Transverse colon (tissue), 4 donors: ENCODE results near the gene ILDR1. TPM values are rescaled to one million over a fixed set of nuclear protein-coding genes. Genes with fewer than 3 reads are reported as not detected.

Source experiments
- DNase-seq: peaks from one replicate; pipeline ENCODE4 v3.0.0-alpha.2; 2019
- H3K27ac ChIP-seq, 4 donors: fragments of 200-600 bp; sonication (generic); 2 replicates each; pipeline ENCODE4 v1.5.1; 2016 to 2018; ENCODE audit warnings: inconsistent platforms in 4 of 4
- H3K27me3 ChIP-seq: fragments of 200-600 bp; sonication (generic); 2 replicates; pipeline ENCODE4 v1.5.1; 2017; ENCODE audit warnings: inconsistent platforms
- H3K36me3 ChIP-seq, 4 donors: fragments of 200-600 bp; sonication (generic); 2 replicates each; pipeline ENCODE4 v1.5.1; 2017 to 2019; ENCODE audit warnings: inconsistent platforms in 4 of 4
- H3K4me1 ChIP-seq, 4 donors: fragments of 200-600 bp; sonication (generic); 2 replicates each; pipeline ENCODE4 v1.5.1; 2017 to 2020; ENCODE audit warnings: inconsistent platforms in 4 of 4
- H3K4me3 ChIP-seq, 4 donors: fragments of 200-600 bp; sonication (generic); 1 replicate in 1 of 4; 2 replicates in 3 of 4; pipeline versions ENCODE4 v1.5.1 to v1.6.1; 2017 to 2019; ENCODE audit warnings: inconsistent platforms in 4 of 4
- H3K9me3 ChIP-seq, 2 donors: fragments of 200-600 bp; sonication (generic); 2 replicates each; pipeline ENCODE4 v1.5.1; 2017 to 2019; ENCODE audit warnings: inconsistent platforms in 2 of 2
- CTCF ChIP-seq, 5 experiments: fragments of 200-600 bp in 3 of 5; fragments of 450-650 bp in 2 of 5; sonication (generic) in 3 of 5; IDR thresholded peaks; 1 replicate in 2 of 5; 2 replicates in 3 of 5; pipeline ENCODE4 v1.5.1; 2016 to 2017; ENCODE audit warnings: antibody characterized with exemption in 5 of 5, inconsistent platforms in 3 of 5, mild to moderate bottlenecking in 2 of 5, moderate library complexity in 1 of 5
- EP300 ChIP-seq: sonication (generic); formaldehyde crosslinking; IDR thresholded peaks from one replicate; pipeline ENCODE4 v1.6.1; 2017; ENCODE audit warnings: antibody characterized with exemption, low read depth
- POLR2A ChIP-seq: fragments of 450-650 bp; IDR thresholded peaks from one replicate; pipeline ENCODE4 v1.6.1; 2016; ENCODE audit warnings: antibody characterized with exemption, mild to moderate bottlenecking, moderate library complexity
- POLR2AphosphoS5 ChIP-seq, 3 donors: sonication (generic); formaldehyde crosslinking; IDR thresholded peaks; one replicate each; pipeline ENCODE4 v1.6.1; 2016; ENCODE audit warnings: antibody characterized with exemption in 3 of 3
- WGBS, 2 donors: methylation state at CpG; one replicate each; pipeline ENCODE4 v1.1.5; 2018; ENCODE audit warnings: low coverage in 1 of 2; 5-methylcytosine and 5-hydroxymethylcytosine counted together
- in situ Hi-C, 4 donors: fragments of 200-750 bp; cut with MboI; loops; one replicate each; pipeline versions ENCODE4 v1.15.0 to v1.15.1; 2017; ENCODE audit warnings: low sequenced_read_pairs in 3 of 4, low pct_ligation_motif_present in 1 of 4, low pct_unique_long_range_greater_than_20kb in 1 of 4
- intact Hi-C: fragments of 100-400 bp; cut with DNase I; formaldehyde crosslinking; loops from one replicate; pipeline ENCODE4 v1.15.1; 2023; ENCODE audit warnings: low total_unique reads
- total RNA-seq, 4 donors: library from RNA; depleted of rRNA; stranded (reverse); fragments of >200 nt; gene quantifications; one replicate each; pipeline ENCODE4 v1.1.0, GENCODE V29; 2016

The ILDR1 gene
- total RNA-seq, 4 donors from 2014 or later: 13.8 to 27.7 (median 21.5) TPM

GRCh38 chr3:121963608-121964007, 58.4 kb downstream of the ILDR1 start:
- in situ Hi-C loops: no loop called here
- Histone ChIP-seq H3K36me3 (no peaks in the 10 kb centered on the region), H3K9me3 (no peaks in the 10 kb centered on the region), H3K27me3 (no peaks in the 10 kb centered on the region), H3K4me3 (no peak overlapping the region), H3K27ac (no peak overlapping the region), H3K4me1 (no peaks in the 10 kb centered on the region)
- intact Hi-C loops: no loop called here
- TF ChIP-seq EP300 (no peak), POLR2A (no peak), CTCF (IDR thresholded peaks at IDR 0.05) (no peak), POLR2AphosphoS5 (IDR thresholded peaks at IDR 0.05) (no peak)
- no peak for DNase-seq
- WGBS, 2 donors: 82% methylated on average over 1 of the region's 1 CpG; no CpG with 5 or more reads in 1 of the 2 donors

- TF ChIP-seq POLR2A (no peak), EP300 (no peak), CTCF (IDR thresholded peaks at IDR 0.05) (no peak), POLR2AphosphoS5 (IDR thresholded peaks at IDR 0.05) (no peak)
- H3K9me3 ChIP-seq: no peaks in the 10 kb centered on the region
- H3K4me1 ChIP-seq: no peaks in the 10 kb centered on the region
- DNase-seq: no peak
- no peak overlapping the region for H3K27ac ChIP-seq
- in situ Hi-C loops: no loop called here
- intact Hi-C loops: no loop called here
- H3K27me3 ChIP-seq: no peaks in the 10 kb centered on the region
- no peak overlapping the region for H3K4me3 ChIP-seq
- no peaks in the 10 kb centered on the region for H3K36me3 ChIP-seq
These were observed 59.6 kb downstream of the ILDR1 start for GRCh38 chr3:121962443-121962842.

GRCh38 chr3:121961283-121961682, 60.8 kb downstream of the ILDR1 start:
- intact Hi-C loops: no loop called here

GRCh38 chr3:121958801-121959200, 63.2 kb downstream of the ILDR1 start:
- 69 to 80% methylated on average over 1 to 3 of the region's 3 CpGs for WGBS, 2 donors
- Histone ChIP-seq H3K27me3 (no peaks in the 10 kb centered on the region), H3K9me3 (no peaks in the 10 kb centered on the region), H3K27ac (no peak overlapping the region), H3K4me3 (no peak overlapping the region), H3K4me1 (no peaks in the 10 kb centered on the region), H3K36me3 (no peaks in the 10 kb centered on the region)
- in situ Hi-C loops (no loop called here), intact Hi-C loops (no loop called here)
- TF ChIP-seq POLR2AphosphoS5 (IDR thresholded peaks at IDR 0.05): no peak
- no peak for TF ChIP-seq POLR2A
- no peak for TF ChIP-seq CTCF (IDR thresholded peaks at IDR 0.05)
- no peak for DNase-seq

More at GRCh38 chr3:121961283-121961682, 60.8 kb downstream of the ILDR1 start:
- no peak for DNase-seq
- no peaks in the 10 kb centered on the region for H3K36me3 ChIP-seq
- no peak for TF ChIP-seq CTCF (IDR thresholded peaks at IDR 0.05)
- no peak for TF ChIP-seq POLR2AphosphoS5 (IDR thresholded peaks at IDR 0.05)
- TF ChIP-seq EP300: no peak
- TF ChIP-seq POLR2A: no peak
- H3K27me3 ChIP-seq: no peaks in the 10 kb centered on the region
- H3K27ac ChIP-seq: no peak overlapping the region
- H3K4me1 ChIP-seq: no peaks in the 10 kb centered on the region
- no peaks in the 10 kb centered on the region for H3K9me3 ChIP-seq
- in situ Hi-C loops: no loop called here
- no peak overlapping the region for H3K4me3 ChIP-seq
